C1 segment of cervical spinal cord (tissue), 14 donors: ENCODE measurements around the gene ASTN2.
"Not testable (repeated sequence)": the region's sequence is repeated elsewhere in the genome, so short reads cannot be mapped to it uniquely, and the experiment has no call there.

Source experiments
- DNase-seq, 14 donors: peaks; one replicate each; lab custom pipeline; 2025; lab: John Stamatoyannopoulos, UW

ASTN2 gene

GRCh38 chr9:116705531-116705930 is 709.3 kb downstream of the ASTN2 start:
- no peak for DNase-seq

DNA sequence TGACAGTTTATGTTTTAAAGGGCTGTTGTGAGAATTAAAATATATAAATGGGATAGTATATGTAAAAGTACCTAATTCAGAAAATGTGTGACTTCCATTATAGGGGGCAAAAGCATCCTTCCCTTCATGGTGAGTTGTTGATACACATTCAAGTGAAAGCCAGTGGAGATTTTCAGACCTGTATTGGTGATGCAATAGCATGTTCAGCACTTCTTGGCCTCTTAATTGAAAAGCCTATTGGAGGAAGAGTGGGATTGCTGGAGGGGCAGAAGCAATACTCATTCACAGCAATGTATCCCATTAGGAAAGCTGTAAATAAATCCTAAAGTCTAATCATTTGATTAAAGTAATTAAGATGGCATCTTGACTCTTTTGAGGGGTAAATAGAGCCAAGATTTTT is 710.4 kb downstream of the ASTN2 start:
- no peak for DNase-seq

DNA sequence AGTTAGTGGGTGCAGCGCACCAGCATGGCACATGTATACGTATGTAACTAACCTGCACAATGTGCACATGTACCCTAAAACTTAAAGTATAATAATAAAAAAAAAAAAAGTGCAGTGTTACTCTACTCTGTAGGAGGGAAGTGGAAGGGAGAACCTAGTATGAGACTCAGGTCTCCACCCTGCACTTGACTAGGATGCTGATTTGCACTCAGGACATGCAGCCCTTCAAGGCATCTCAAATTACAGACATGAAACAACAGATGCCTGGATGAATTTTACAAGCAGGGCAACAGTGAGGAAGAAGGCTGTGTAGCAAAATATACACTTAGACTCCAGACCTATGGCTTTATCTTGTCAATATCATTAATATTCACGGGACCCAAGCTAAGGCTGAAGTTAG is 711.2 kb downstream of the ASTN2 start:
- DNase-seq = no peak

GRCh38 chr9:116701940-116702642 is 712.8 kb downstream of the ASTN2 start:
- DNase-seq = no peak

GRCh38 chr9:116700882-116701865 is 713.7 kb downstream of the ASTN2 start:
- peak in 1 of 14 donors; percentile 15 for DNase-seq

GRCh38 chr9:116700279-116700678 is 714.6 kb downstream of the ASTN2 start:
- DNase-seq = no peak

DNA sequence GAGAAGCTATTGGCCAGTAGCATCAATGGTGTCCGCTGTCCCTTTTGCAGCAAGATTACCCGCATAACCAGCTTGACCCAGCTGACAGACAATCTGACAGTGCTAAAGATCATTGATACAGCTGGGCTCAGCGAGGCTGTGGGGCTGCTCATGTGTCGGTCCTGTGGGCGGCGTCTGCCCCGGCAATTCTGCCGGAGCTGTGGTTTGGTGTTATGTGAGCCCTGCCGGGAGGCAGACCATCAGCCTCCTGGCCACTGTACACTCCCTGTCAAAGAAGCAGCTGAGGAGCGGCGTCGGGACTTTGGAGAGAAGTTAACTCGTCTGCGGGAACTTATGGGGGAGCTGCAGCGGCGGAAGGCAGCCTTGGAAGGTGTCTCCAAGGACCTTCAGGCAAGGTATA is 717.0 kb downstream of the ASTN2 start:
- DNase-seq = no peak

DNA sequence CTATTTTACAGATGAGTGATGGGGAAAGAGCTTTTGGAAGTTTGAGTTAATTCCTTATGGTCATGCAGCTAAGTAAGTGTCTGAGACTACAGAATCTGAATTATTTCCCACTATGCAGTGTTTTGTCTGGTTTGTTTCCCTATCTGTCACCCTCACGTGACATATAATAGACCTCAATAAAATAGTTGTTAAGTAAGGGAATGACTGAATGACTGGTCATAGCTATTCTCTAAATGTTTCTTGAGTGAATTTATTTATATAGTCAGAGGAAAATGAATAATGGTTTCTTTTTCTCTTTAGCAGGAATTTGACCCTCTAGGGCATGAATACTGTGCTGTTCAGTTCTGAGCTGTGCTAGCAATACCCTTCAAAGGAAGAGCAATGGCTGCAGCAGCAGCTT is 717.5 kb downstream of the ASTN2 start:
- no peak for DNase-seq

GRCh38 chr9:116695438-116695837 is 719.4 kb downstream of the ASTN2 start:
- no peak for DNase-seq

GRCh38 chr9:116694785-116695291 is 720.0 kb downstream of the ASTN2 start:
- no peak for DNase-seq

GRCh38 chr9:116693233-116693731 is 721.6 kb downstream of the ASTN2 start:
- no peak for DNase-seq

- no peak for DNase-seq
These were observed 722.2 kb downstream of the ASTN2 start for GRCh38 chr9:116692616-116693015.

- DNase-seq = no peak
These were observed 723.2 kb downstream of the ASTN2 start for GRCh38 chr9:116691607-116692006.

GRCh38 chr9:116690805-116691204 is 724.1 kb downstream of the ASTN2 start:
- DNase-seq = not testable (repeated sequence)

DNA sequence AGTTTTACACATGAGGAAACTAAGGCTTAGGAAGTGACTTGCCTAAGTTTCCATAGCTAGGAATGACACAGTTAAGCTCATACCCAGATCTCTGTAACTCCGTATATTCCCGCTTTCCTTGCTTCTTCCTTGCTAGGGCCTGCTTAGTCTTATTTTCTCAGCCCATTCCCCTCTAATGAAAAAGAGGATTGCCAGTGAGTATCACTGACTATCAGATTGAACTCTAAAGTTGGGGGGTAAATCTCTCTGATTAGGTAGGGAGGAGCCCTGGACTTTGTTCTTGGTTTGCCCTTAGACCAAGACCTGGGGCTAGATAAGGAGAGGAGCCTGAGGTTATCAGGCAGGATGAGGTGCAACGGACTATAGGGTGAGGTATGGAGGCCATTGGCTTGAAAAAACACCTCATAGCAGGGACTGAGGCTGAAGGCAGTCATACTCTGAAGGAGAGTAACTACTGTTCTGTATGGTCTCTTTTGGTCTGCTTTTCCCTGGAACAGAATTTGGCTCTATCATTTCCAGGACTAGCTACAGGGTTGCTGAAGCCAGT is 725.3 kb downstream of the ASTN2 start:
- no peak for DNase-seq

- DNase-seq = no peak
These were observed 725.9 kb downstream of the ASTN2 start for GRCh38 chr9:116688806-116689485.

- DNase-seq = no peak
These were observed 727.1 kb downstream of the ASTN2 start for GRCh38 chr9:116687754-116688135.

GRCh38 chr9:116687074-116687753 is 727.6 kb downstream of the ASTN2 start, which contains the start of gene TRIM32:
Gene TRIM32 (plus strand): TSS chr9:116687305. CDS start chr9:116697743, 10,438 bp downstream.
- peak; percentile 29 to 91 (median 82) for DNase-seq

DNA sequence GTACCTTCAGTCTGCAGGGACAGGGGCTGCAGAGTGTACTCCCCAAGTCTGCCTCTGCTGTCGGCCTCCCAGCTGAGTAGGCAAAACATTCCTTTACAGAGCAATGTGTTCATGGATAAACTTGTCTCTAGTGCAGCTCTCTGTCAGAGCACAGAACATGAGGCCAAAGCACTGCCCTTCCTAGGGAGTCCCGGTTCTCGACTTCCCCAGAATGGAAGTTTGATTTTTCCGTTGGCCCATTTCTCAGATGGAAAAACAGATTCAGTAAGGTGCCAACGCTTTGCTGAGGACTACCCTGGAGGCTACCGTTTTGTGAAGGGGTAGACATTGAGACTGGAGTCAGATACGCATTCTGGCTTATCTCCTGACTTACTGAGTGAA is 728.2 kb downstream of the ASTN2 start:
- DNase-seq = no peak

DNA sequence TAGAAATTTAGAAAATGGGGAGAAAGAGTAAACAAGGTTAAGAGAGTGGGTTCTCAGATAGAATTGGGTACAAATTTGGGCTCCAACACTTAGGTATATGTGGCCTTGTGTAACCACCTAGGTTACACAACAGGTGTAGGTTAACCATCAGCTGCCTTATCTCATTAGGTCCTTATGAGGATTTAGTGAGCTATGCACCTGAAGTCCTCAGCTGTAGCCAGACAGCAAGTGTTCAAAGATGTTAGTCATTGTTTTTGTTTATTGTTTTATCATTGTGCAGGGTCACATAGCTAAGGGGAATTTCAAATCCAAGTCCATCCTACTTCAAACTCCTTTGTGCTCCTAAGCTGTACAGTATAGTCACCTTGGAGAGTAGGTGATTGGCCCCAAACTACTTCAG is 728.7 kb downstream of the ASTN2 start:
- DNase-seq = no peak

GRCh38 chr9:116685166-116685565 is 729.7 kb downstream of the ASTN2 start:
- DNase-seq = no peak
